Heart left ventricle (tissue), 13 donors: ENCODE measurements around the gene HOXA3.

Experiments used
- CTCF ChIP-seq, 12 donors: fragments of 200-600 bp; sonication (generic) in 4 of 12; IDR thresholded peaks; one replicate each; pipeline versions ENCODE4 v1.5.0 to v1.8.0; 2018 to 2022; ENCODE audit warnings: antibody characterized with exemption in 12 of 12, mild to moderate bottlenecking in 5 of 12
- POLR2A ChIP-seq, 2 donors: fragments of 450-650 bp; IDR thresholded peaks; one replicate each; pipeline ENCODE4 v1.6.1; 2017; ENCODE audit warnings: antibody characterized with exemption in 2 of 2, mild to moderate bottlenecking in 2 of 2, moderate library complexity in 2 of 2
- donor health status: ischemic (EF 13 %, LVEDD 7.1; RV severe dilation, severe dysfunction).
- donor health status: DM: no; HTN: yes; CAD: no.
- donor health status: DM: no; HTN: no; CAD: no.
- donor health status: ischemic (EF 25% LVEDD 6.9; RV normal size, moderate dysfunction).
- donor health status: ischemic (EF 25% LVEDD 5.7; RV mildly dilated, moderate dysfunction).
- donor health status: ischemic (EF 35%, LVEDD 5.7; RV mildly dilated, moderate dysfunction).
- donor health status: nonischemic (EF 11% LVEDD 7.7; RV severe dilation, severe dysfunction).
- donor health status: DM: yes; HTN: yes; CAD: no.
- donor health status: PGD.
- donor health status: ischemic (EF 29% LVEDD 5.4; RV normal size, mild dysfunction).
- donor health status: nonischemic (EF 23%, LVEDD 6.1; RV moderate dilation, normal function).

GRCh38 chr7:27098578-27099451 is 53.6 kb downstream of the HOXA3 start:
- TF ChIP-seq POLR2A (IDR thresholded peaks at IDR 0.05) (no peak), CTCF (IDR thresholded peaks at IDR 0.05) (no peak)
